NCI-H345 treated with DMSO at 0.1 percent for 48 hours (cell line): Measurements from ENCODE around the gene MLIP.
"Not testable (repeated sequence)": the region's sequence is repeated elsewhere in the genome, so short reads cannot be mapped to it uniquely, and the experiment has no call there.

Experiments used
- DNase-seq: peaks from one replicate; lab custom pipeline; 2025; ENCODE audit not compliant: unreplicated experiment; lab: John Stamatoyannopoulos, UW

Gene MLIP, protein sequence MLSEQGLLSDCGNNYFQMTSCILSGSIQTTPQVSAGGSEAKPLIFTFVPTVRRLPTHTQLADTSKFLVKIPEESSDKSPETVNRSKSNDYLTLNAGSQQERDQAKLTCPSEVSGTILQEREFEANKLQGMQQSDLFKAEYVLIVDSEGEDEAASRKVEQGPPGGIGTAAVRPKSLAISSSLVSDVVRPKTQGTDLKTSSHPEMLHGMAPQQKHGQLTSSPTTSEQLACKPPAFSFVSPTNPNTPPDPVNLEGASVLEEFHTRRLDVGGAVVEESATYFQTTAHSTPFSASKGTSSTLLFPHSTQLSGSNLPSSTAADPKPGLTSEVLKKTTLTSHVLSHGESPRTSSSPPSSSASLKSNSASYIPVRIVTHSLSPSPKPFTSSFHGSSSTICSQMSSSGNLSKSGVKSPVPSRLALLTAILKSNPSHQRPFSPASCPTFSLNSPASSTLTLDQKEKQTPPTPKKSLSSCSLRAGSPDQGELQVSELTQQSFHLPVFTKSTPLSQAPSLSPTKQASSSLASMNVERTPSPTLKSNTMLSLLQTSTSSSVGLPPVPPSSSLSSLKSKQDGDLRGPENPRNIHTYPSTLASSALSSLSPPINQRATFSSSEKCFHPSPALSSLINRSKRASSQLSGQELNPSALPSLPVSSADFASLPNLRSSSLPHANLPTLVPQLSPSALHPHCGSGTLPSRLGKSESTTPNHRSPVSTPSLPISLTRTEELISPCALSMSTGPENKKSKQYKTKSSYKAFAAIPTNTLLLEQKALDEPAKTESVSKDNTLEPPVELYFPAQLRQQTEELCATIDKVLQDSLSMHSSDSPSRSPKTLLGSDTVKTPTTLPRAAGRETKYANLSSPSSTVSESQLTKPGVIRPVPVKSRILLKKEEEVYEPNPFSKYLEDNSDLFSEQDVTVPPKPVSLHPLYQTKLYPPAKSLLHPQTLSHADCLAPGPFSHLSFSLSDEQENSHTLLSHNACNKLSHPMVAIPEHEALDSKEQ

DNA sequence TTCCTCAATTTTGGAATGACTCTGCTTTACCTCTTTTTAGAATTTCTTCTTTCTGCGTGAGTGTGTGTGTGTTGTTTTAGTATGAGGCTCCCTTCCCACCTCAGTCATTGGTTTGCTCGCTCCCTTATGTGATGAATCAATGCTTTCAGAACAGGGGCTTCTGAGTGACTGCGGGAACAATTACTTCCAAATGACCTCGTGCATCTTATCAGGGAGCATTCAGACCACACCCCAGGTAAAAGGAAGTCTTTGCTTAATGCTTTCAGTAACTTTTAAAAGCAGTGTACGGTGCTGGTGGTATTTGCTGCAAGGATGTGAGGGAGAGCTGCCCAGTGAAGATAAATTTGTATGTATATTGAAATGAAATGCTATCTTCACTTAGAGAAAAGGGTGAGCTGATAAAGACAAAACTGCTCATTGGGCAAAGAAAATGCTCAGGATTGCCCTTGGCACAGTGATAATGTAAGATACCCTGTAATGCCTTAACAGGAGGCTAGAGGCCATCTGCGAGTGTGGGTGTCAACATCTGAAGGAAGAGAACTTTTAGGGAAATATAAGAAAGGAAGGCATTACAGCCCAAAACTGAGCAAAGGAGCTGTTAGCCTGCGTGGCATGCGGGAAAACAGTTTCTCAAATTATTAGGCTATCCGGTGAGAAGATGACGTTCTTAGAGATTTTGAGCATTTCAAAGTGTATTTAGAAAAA is at the start of gene MLIP:
MLIP (plus strand) TSS at position 103 of the 705 bp plus-strand sequence; CDS start at position 140, 37 bp downstream.
- DNase-seq = no peak

DNA sequence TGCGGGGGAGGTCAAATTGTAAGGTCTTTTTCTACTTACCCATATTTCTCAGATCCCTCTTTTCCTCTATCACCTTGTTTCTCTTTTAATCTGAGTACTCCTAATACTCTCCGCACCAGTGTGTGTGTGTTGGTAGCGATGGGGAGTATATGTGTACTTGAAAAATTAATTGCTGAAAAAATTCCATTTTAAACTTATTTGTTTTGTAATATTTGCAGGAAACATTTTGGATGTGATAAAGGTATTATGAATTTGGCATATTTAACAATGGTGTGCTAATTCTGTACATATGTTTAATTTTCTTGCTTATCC is 48.1 kb upstream of the MLIP start:
- no peak for DNase-seq

DNA sequence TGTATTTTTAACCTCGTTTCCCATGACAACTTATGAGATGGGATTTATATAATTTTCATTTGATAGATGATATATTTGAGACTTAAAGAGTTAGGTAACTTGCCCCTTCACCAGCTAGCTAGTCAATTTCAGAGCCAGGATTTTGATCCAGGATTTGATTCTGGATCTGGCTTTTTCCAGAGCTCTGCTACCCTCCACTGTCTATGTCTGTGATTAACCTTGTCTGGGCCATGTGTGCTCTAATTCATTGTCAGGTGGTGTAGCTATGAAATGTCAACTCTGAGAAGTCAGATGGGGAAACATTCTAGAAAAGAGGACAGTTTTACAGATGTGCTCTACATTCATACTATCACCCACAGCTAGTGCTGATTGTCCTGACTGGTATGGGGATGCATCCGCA is 42.5 kb upstream of the MLIP start:
- DNase-seq = no peak

DNA sequence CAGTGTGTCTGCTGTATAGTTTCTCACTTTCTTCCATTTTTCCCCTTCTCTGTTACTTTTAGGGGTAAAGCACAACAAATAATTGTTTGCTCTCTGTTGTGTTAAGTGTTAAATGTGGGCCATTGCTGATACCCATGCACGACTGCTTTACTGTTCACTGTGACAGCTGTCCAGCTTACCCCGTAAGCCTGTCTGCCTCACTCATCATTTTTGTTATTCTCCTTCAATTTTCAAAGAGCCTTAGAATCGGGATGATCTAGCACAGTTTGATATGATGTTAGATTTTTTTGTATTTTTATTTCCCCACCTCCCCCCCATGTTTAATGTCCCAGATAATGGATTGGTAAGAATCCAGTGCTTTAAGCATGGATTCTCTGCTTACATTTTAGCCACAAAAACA is 41.2 kb upstream of the MLIP start:
- DNase-seq = no peak

DNA sequence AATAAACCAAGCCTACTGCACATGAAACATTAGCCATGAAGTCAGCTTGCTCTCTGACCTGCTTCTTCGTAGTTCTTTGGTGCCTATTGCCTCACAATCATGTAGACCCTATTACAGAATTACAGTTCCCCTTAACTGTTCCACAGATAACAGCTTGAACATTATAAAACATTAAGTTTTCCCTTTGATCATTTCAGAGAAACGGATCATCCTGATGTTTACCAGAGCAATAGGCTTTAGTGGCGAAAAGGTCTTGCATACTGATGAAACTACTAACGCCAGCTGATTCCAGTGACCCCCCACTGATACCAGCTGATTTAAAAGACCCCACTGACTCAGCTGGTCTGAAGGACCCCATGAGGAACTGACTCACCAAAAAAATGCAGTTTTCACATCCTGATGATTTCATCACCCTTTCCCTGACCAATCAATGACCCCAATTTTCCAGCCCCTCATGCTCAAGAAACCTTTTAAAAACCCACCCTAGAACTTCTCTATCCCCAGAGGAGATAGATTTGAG is 39.4 kb upstream of the MLIP start:
- DNase-seq = no peak

DNA sequence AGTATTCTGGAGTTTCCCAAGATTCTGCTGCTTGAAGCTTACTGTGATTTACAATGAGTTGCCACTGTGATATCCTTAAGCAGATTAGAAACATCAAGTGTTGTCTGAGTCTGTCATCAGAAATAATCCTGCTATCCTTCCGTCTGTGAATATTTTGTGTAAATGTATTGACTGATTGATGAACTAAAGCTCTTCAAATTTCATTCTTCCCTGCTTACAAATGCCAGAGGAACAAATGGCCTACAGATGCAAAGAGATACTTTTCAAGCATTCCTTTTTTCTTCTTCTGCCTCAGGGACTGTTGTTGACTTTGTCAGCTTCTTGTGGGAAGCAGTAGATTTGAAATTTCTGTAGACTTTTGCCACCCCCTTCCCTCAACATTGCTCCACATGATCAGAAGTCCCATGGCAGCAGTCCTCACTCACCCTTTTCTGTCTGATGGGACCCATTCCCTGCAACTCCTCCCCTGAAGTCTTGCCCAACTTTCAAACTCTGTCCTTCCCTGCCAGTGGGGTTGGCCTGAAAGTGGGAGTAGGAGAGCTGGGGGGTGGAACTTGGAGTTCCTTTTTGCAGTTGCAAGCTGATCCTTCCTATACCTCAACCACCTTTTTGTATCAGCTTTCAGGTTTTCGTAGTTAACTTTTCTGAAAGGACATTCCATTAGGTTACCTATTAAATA is 38.5 kb upstream of the MLIP start:
- no peak for DNase-seq

DNA sequence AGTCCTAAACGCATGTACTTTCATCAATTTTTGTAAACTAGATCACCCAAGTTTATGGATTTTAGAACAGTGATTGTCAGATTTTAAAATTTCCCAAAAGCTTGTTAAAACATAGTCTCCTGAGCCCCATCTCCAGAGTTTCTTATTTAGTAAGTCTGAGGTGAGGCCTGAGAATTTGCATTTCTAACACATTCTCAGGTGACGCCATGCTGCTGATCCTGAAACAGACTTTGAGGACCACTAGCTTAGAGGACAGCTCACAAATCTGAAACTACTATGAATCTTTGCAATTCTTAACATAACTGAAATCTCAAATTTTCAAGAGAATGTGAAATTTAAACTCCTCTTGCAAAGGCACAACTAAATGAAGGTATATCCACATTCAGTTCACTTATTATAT is 37.8 kb upstream of the MLIP start:
- DNase-seq = no peak

DNA sequence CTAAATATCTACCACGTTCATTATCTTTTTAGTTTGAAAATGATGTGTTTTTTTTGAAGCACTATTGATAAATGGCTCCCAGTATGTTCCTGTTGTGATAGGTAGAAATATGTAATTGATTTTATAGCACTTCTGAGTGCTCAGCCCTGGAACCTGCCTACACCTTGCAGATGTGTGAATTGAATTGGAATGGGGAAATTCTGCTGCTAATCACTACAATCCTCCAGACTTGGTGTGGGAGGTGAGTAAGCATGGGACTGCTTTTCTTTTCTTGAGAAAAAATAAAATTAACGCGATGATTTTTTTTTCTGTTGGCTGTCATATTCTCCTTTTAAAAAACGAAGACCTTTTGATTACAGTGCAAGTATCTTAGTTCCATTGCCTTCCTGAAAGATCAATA is 37.1 kb upstream of the MLIP start:
- no peak for DNase-seq

DNA sequence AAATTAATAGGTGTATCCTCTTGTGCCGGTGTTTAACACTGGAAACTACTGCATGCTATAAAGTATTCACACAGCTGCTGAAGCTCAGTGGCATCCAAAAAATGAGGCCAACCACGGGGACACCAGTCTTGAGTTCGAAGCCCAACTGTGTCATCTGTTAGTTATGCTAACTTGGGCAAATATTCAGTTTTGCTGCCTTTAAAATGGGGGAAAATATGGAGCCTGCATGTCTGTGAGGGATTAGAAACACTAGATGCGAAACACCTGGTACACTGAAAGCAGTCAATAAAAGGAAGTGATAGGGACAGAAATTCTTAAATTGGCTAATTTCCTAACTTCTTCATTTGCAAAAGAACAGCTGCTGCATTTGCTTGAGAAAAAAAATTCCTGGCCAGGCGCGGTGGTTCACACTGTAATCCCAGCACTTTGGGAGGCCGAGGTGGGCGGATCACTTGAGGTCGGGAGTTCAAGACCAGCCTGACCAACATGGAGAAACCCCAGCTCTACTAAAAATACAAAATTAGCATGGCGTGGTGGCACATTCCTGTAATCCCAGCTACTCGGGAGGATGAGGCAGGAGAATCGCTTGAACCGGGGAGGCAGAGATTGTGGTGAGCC is 36.6 kb upstream of the MLIP start:
- DNase-seq = no peak

DNA sequence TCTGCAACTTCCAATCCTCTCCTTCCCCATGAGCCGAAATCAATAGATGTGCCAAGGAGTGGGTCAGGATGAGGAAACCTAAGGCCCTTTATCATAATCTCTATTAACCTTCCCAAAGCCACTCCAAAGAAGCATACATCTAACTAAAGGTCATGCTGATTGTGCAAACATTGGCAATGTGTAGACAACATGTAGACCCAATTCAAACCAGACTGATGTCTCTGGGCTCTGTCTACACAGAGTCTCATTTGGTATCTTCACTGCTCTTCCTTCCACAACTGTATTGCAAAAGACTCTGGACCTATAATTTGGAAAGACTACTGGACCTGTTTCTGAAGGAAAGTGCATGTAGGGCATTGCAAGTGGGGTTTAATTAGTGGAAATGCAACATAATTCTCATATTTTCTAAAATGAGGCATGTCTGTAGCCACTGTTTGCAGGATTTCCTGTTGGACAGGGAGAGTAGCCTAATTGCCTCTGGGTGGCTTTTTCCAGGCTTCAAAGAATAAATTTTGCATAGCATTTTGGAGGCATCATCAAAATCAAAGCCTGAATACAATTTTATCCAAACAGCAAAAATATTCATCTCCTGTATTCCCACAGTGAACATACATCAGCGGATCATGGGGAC is 35.0 kb upstream of the MLIP start:
- DNase-seq = no peak

DNA sequence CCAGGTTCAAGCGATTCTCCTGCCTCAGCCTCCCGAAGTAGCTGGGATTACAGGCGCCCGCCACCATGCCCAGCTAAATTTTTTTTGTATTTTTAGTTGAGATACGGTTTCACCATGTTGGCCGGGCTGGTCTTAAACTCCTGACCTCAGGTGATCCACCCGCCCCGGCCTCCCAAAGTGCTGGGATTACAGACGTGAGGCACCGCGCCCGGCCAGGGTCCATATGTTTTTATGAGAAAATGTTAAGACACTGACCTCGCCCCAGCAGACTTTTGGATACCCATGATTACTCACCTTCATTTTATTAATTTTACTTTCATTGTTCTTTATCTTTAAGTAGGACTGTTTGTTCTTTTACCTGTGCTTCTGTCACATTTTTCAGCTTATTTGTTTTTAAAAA is 29.7 kb upstream of the MLIP start:
- DNase-seq = not testable (repeated sequence)

DNA sequence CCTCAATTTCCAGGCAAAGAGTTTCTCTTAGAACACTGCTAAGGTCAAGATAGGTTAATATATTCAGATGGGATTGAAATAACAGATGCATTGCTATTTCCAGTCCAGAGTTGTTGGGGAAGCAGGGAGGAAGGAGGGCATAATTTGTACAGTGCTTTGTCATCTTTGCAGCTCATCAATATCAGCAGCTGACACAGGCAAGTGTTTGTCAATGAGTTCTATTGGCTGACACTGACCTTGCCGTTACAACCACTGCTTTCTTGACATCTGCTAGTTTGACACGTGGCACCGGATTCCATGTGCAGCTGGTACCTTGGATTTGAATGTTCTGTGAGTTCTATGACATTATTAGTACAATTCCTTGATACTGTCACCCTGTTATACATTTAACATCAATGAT is 28.0 kb upstream of the MLIP start:
- no peak for DNase-seq

DNA sequence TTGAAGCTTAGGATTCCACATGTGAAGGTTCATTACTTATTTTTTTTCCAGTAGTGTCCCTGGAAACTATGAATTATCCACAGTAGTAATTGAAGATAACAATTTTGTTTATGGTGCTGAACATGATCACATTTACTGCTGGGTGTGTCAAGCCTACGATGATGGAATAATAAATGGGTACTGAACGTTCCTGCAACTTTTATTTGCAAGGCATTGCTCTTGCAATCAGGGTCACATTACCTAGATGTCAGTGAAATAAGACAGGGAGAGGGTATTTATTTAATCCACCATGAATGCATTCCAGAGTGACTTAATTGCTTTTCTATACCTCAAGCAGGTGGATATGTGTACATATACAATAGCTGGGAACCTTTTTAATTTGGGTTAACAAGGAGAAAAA is 27.0 kb upstream of the MLIP start:
- no peak for DNase-seq

DNA sequence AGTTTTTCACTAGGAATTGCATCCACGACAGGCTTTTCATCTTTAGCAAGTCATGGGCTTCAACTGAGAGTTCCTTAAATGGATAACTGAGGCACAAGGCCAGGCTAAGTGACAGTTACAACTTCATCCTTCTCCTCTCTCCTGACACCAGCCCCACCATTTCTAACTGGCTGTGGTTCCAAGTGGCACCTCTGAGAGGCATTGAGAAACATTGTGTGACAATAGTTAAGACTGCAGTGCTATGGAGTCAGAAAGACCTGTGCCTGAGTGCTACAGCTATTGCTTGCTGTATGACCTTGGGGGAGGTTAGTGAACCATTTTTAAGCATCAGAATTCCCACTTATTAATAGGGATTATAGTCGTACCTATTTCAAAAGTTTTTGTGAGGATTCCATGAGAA is 26.2 kb upstream of the MLIP start:
- DNase-seq = no peak

DNA sequence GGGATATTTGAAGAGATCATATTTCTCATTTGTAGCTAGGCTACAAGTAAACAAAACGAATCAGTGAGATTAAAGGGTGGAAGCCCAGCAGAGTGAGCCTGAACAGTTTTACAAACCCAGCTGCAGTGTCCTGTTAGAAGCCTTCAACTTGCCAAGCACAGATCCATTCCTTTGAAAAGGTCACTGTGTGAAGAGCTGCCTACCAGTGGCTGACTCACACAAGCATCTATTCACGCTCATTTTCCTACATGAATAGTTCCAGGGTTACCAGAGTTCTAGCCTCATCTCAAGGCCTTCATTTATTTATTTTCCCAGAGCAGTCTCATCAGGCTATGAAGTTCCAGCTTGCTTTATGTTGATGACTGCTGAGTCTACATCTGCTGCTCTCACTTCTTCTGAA is 25.7 kb upstream of the MLIP start:
- no peak for DNase-seq

DNA sequence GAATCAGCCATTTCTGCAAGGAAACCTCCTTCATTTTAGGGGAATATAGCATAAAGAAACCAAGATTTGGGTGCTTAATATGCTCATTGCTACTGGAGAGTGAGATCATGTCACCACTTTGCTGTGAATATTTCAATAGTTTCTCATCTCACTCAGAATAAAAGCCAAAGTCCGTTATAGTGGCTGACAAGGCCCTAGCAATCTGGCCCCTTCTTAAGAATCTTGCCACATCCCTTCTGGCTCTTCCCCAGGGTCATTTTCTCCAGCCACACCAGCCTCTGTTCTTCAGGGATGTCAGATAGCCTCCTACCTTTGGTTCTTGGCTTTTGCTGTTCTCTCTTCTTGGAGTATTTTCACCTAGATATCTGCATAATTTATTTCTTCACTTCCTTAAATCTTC is 24.8 kb upstream of the MLIP start:
- no peak for DNase-seq

DNA sequence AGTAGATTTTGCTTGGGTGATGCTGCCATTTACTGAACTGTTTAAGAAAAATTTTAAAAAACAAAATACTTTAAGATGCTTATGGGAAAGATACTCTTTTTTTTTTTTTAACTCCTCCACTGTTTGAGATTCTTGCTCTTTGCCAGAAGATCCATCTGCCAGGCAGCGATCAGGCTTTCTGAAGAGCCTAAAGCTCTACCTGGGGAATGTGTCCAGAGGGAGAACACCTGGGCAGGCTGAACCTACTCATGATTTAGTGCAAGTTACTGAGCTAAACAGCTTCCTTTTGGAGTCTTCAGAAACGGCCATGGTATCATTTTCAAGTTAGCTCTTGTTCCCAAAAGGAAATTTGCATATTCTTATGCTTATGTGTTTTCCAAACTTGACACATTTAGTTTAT is 23.5 kb upstream of the MLIP start:
- no peak for DNase-seq

DNA sequence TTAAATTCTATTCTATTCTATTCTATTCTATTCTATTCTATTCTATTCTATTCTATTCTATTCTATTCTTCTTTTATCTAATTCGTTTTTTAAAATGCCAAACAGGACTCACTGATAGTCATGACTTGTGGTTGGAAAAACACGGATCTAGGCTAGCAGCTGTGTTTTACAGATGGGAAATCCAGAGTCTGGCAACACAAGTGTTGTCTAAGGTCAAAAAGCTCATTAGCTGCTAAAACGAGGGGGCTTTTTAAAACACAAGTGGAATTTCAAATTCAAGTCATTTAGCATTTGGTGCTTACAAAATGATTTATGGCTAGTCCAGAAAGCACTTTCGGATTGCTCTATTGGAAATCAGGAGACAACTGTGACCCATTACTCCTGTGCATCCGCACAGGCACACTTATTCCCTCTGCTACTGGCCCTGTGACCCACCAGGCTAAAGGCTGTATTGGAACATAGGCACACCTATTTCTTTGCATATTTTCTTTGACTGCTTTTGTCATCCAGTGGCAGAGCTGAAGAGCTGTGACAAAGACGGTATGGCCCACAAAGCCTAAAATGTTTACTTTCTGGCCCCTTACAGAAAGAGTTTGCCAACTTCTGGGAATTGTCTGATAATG is 17.8 kb upstream of the MLIP start:
- no peak for DNase-seq

DNA sequence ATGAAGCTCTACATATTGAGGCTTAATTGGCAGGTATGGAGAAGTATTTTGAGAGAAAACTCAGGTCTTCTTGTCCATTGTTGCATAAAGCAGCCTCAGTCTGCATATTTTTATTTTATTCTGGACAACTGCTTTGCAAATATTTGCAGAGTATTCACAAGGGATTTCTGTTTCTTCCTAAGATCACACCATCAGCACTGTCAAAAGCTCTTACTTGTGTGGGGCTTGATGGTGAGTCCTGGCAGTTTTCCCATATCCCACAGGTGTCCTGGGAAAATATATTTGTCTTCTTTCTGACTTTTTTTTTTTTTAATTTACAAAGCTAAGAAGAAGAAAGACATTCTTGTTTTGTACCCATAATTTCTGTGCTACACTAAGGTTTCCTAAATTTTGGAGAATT is 16.9 kb upstream of the MLIP start:
- DNase-seq = no peak

DNA sequence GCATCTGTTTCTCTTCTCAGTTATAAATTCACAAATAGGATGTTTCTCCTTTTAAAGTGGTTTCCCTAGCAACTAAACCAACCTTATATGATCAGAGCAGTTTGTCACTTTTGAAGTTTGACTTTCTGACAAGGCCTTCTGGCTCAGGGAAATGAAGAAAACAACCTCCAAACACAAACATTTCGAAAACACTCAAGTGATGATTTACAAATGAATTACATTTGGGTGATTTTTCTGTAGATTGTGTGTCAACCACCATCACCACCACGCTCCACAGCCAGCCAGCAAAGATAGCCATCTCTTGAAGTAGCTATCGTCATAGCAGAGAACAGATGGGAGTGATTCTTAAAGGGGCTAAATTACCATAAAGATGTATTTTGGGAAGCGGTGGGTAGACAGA is 16.5 kb upstream of the MLIP start:
- DNase-seq = no peak
